GM19238 (cell line): ENCODE results near the gene TEX35.

Experiments used
- DNase-seq: peaks from one replicate; pipeline ENCODE4 v3.0.0; 2011; ENCODE audit warnings: low spot score; ENCODE audit not compliant: insufficient read length

The TEX35 gene

DNA sequence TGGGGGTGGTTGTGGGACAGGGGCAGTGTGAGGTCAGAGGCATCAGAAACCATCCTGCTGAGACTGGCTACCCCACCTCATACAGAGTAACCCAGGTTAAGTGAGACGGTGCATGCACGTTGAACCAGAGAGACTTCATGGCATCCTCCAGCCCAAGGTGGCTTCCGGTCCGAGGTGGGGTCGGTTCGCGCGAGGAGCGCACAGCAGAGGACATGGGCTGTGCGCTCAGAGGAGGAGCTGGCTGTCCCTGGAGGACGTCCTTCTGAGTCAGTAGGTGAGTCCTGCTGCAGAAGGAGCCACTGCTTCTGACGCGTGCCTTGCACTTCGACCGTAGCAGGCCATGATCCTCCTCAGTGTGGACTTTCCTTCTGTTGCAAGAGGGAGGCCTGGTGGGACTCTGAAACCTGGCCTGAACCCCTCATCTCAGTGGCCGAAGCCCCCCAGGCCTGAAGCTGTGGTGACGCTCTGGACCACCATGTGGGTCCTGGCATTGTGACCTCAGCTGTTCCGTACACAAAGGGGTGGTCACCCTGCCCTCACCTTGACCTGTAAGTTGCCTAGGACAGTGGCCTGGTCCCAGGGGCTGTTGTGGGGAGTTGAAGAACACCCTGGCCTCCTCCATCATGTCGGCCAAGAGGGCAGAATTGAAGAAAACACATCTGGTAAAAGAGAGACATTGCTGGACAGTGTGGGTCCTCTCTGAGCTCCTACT is at the start of gene TEX35:
TEX35 (plus strand) TSS at position 544 of the 712 bp plus-strand sequence; CDS start at position 624, 80 bp downstream.
- DNase-seq = no peak

GRCh38 chr1:178464141-178464540 is 48.8 kb upstream of the TEX35 start:
- DNase-seq = no peak

DNA sequence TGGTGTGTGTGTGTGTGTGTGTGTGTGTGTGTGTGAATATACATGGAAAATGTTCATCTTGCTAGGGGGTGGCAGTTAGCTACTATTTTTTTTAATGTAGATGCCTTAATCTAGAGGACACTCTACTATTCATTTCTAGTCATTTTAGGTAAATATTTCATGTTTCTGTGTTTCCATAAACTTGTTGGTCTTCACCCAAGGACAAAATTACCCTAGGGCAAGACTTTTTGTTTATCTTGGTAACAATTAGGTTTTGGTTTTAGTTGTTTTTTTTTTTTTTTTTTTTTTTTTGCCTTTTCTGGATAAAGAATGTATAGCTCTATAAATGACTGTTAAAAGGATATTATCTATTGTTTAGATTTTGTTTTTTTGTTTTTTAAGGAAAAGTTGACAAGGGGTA is 48.3 kb upstream of the TEX35 start:
- no peak for DNase-seq

GRCh38 chr1:178465011-178465410 is 47.9 kb upstream of the TEX35 start:
- no peak for DNase-seq

DNA sequence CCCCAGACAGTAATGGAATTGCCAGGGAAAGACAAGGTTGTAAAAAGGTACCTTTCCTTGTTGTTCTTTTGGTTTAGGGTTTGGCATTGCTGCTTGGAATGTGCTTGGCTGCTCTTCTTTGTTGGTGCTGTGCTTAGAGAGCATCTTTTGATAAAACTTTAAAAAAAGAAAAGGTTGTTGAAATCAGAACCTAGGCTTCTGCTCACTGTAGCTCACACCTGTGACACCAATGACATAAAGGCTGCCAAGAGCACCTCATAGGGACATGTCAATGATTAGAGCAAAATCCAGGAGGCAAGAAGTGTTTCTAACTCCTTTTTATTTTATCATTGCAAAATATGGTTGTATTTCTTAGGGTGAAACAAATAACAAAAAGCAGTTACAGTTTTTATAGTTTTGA is 45.1 kb upstream of the TEX35 start:
- no peak for DNase-seq

GRCh38 chr1:178470411-178470960 is 42.4 kb upstream of the TEX35 start:
- no peak for DNase-seq

GRCh38 chr1:178472531-178472930 is 40.4 kb upstream of the TEX35 start:
- no peak for DNase-seq

GRCh38 chr1:178477373-178477772 is 35.5 kb upstream of the TEX35 start:
- no peak for DNase-seq

DNA sequence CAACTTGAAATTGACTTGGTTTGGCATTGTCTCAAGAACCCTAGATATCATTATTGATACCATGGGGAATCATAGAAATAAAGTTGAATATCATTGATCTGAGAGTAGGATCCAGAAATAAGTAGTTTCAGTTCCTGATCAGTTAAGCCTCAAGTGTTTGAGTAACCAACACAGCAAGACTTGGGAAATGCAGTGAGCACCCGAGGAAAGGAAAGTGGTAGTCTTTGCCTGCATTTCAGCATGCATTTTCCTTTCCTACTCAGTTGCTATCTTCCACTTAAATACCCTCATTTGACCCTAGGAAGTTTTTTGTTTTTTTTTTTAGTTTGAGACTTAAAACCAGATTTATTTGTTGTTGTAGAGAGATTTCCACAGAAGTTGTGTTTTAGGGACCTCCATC is 35.1 kb upstream of the TEX35 start:
- no peak for DNase-seq

DNA sequence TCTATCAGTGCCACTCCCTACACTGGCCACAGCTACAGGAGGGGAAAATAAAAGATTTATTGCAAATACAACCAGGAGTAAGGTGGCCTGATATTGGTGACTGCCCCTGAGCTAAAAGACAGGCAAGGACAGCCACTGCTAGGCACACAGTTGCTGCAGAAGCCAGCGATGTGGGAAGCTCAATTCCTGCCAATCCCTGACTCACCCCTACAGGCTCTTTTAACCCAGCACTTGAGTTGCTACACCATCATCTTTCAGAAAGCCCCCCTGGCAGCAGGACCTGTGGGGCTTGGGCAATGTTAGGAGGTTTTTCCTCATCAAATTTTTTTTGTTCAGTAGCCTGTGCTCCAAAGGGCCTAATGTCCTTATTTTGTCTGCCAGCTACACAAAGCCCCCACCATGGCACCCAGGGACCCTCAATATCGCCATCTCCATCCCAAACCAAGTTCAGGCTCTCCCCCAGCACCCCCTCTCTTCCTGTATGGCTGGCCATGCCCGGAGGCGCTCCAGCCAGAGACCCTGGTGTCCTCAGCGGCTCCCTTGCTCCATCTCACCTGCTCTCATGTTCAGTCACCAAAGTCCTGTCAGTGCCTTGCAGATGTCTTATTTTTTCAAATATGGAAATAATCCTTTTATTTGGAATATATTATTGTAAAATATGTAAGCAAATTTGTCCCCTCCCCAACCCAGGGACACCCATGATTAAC is 29.5 kb upstream of the TEX35 start:
- no peak for DNase-seq

GRCh38 chr1:178484698-178485225 is 28.1 kb upstream of the TEX35 start:
- no peak for DNase-seq

- DNase-seq = no peak
These were observed 27.3 kb upstream of the TEX35 start for GRCh38 chr1:178485541-178485981.

DNA sequence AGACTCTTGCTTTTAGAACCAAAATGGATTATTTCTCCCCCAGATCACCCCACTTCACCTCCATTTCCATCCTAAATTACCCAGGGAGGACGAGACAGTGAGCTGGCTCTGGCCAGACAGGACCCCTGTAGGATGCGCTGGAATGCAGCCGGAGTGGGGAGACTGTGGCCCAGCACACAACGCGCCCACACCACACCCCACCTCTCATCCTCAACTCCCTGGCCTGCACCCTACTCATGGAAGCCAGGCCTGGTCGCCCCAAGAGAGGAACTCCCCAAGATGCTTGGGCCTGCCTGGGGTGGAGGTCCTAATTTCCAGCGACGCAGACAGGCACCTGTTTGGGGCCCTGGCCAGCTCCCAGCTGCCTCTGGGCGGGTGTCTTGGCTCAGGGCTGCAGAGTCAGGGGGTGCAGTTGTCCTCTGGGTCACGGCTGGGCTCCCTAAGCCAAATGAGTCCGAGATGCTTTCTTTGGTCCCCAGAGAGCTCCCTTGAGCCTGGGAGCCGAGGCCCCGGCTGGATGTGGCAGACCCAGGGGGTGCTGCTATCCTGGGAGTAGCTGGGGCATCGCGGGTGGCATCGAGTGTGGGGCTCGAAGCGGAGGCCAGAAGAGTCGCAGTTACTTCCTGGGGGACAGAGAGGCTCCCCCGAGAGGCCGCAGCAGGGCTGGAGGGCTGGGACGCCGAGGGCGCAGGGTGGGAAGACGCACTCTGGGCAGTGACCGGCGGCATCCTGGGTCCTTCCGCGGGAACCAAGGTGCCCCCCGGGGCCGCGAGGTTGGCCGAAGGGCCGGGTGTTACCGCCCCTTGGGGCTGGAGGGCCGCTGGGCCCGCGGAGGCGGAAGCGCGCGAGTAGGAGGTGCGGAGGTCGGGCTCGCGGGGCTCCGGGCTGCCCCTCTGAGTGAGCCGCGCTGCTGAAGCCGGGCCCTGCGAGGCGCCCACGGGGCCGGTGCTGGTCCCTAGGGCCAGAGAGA is 26.5 kb upstream of the TEX35 start:
- no peak for DNase-seq

DNA sequence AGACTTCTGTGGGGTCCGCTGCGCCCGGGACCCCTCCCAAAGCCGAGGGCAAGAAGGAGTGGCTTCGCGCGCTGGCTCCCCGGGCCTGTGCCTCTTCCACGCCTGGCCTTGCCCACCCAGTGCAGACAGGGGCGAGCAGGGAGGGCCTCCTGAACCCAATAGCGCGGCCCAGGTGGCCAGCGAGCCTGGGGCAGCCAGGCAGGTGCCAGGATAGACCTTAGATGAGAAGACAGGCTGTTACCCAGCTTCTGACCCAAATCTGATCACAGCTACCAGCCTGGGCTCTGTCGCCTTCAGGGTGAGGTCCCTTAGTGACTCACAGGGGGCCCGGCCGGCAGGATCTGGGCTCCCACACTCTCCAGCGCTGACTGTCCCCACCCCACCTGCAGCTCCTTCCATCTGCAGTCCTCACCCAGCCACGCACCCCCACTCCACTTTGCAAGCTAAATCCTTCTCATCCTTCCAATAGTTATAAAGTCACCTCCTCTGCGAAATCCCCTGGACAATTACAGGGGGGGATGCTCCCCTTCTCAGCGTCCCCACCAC is 25.8 kb upstream of the TEX35 start:
- no peak for DNase-seq

- no peak for DNase-seq
These were observed 24.5 kb upstream of the TEX35 start for GRCh38 chr1:178488393-178488792.

- no peak for DNase-seq
These were observed 23.5 kb upstream of the TEX35 start for GRCh38 chr1:178489399-178489798.

GRCh38 chr1:178490136-178490535 is 22.8 kb upstream of the TEX35 start:
- no peak for DNase-seq

DNA sequence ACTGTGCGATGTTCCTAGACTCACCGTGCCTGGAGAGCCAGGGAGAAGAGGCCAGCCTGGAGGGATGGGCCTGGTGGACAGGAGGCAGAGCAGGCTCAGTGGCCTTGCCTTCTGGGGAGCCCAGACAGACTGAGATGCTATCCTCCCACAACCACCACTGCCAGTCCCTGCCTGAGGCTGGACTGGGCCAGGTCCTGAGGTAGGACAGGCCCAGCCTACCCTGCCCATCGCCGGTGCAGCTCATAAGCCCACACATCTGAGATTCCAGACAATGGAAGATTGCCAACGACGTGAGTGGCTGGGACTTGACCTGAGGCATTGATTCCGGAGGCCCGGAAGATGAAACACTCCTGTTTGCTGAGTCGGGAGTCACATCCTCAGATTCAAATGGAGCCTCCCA is 21.9 kb upstream of the TEX35 start:
- DNase-seq = no peak

GRCh38 chr1:178491721-178492120 is 21.2 kb upstream of the TEX35 start:
- no peak for DNase-seq

DNA sequence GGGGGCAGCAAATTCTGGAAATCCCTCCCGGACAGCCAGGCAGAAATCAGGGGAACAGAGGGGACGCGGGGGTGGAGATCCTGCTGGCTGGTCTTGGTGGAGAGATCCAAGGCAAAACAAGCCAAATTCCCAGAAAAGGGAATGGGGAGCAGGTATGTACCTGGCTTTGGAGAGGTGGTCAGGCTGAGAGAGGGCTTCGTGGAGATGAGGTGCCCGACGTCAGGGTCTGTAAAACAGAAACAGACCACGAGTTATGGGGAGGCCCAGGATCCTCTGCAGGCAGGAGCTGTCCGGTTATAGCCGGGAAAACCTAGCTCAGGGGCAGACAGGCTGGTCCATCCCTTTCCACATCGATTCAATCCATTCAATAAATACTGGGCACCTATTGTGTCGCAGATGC is 20.6 kb upstream of the TEX35 start:
- no peak for DNase-seq

DNA sequence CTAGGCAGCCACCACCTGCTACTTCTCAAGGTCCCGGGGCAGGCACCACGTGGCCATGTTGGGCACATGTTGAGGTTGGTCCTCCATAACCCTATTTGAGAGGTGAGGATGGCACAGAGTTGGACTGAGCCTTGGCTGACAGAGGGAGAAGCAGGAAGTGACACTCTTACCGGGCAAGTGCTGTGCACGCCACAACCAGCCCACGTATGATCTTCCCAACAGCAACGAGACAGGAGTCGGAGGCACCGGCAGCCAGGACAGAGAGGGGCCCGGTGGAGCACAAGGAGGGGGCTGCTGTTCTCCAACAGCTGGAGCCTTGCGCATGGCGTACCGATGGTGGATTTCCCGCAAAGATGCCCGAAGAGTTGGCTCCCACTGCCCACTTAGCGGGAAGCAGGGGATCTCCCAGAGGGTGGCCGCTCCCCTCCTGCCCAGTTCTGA is 19.6 kb upstream of the TEX35 start:
- DNase-seq = no peak
